Gastrocnemius medialis (tissue), 4 donors: Measurements from ENCODE around the gene LMX1A. TPM values are rescaled to one million over a fixed set of nuclear protein-coding genes. Genes with fewer than 3 reads are reported as not detected.

Experiments
- ATAC-seq, 2 donors: fragments of 150-250 bp; one replicate each; pipeline ENCODE4 v1.9.1; 2016
- DNase-seq, 2 donors: peaks; one replicate each; pipeline ENCODE4 v3.0.0-alpha.2; 2019
- H3K27ac ChIP-seq, 4 donors: fragments of 200-600 bp; sonication (generic); 1 replicate in 1 of 4; 2 replicates in 3 of 4; pipeline ENCODE4 v1.5.1; 2016 to 2018; ENCODE audit warnings: mild to moderate bottlenecking in 2 of 4, moderate library complexity in 1 of 4
- H3K27me3 ChIP-seq, 3 donors: fragments of 200-600 bp; sonication (generic) in 2 of 3; 1 replicate in 1 of 3; 2 replicates in 2 of 3; pipeline versions ENCODE4 v1.5.1 to v1.6.0; 2016 to 2019; ENCODE audit warnings: mild to moderate bottlenecking in 1 of 3, moderate library complexity in 1 of 3
- H3K36me3 ChIP-seq, 2 donors: fragments of 200-600 bp; sonication (generic) in 1 of 2; one replicate each; pipeline ENCODE4 v1.5.1; 2017 to 2018
- H3K4me1 ChIP-seq, 2 donors: fragments of 200-600 bp; sonication (generic) in 1 of 2; one replicate each; pipeline ENCODE4 v1.5.1; 2016 to 2017; ENCODE audit warnings: mild to moderate bottlenecking in 2 of 2
- H3K4me3 ChIP-seq, 4 donors: fragments of 200-600 bp; sonication (generic) in 3 of 4; 1 replicate in 1 of 4; 2 replicates in 3 of 4; pipeline ENCODE4 v1.5.1; 2016 to 2019; ENCODE audit warnings: mild to moderate bottlenecking in 2 of 4
- H3K9me3 ChIP-seq, 3 donors: fragments of 200-600 bp; sonication (generic) in 2 of 3; 1 replicate in 1 of 3; 2 replicates in 2 of 3; pipeline ENCODE4 v1.5.1; 2016 to 2019
- CTCF ChIP-seq, 5 experiments: fragments of 450-650 bp in 3 of 5; fragments of 200-600 bp in 2 of 5; sonication (generic) in 2 of 5; IDR thresholded peaks in 4 of 5; conservative IDR thresholded peaks in 1 of 5; 1 replicate in 4 of 5; 2 replicates in 1 of 5; pipeline ENCODE4 v1.5.1; 2016 to 2019; ENCODE audit warnings: antibody characterized with exemption in 5 of 5, mild to moderate bottlenecking in 3 of 5, moderate library complexity in 3 of 5
- POLR2A ChIP-seq, 2 donors: fragments of 450-650 bp; IDR thresholded peaks; one replicate each; pipeline ENCODE4 v1.6.1; 2017; ENCODE audit warnings: antibody characterized with exemption in 2 of 2, mild to moderate bottlenecking in 2 of 2, moderate library complexity in 2 of 2
- in situ Hi-C, 4 donors: fragments of 200-750 bp; cut with MboI; loops; one replicate each; pipeline versions ENCODE4 v1.15.0 to v1.8.0; 2017; ENCODE audit warnings: low sequenced_read_pairs in 4 of 4
- intact Hi-C: fragments of 100-400 bp; cut with DNase I; formaldehyde crosslinking; loops from one replicate; pipeline ENCODE4 v1.15.1; 2023; ENCODE audit warnings: low total_unique reads
- total RNA-seq, 4 donors: library from RNA; depleted of rRNA; stranded (reverse); fragments of >200 nt; gene quantifications; one replicate each; pipeline versions ENCODE4 v1.1.0 to v1.2.3, GENCODE V29; 2016

Gene LMX1A
- total RNA-seq, 4 donors from 2014 or later = 0.20 TPM; not detected in 3

- H3K27me3 ChIP-seq = peaks cover 56 to 69% (median 61%) of the 10 kb centered on the region in 3 donors
- H3K4me1 ChIP-seq = peaks cover 0 to 14% of the 10 kb centered on the region in 2 donors
- intact Hi-C loops (no loop called here), in situ Hi-C loops (no loop called here)
- TF ChIP-seq POLR2A (IDR thresholded peaks at IDR 0.05) = no peak
- TF ChIP-seq CTCF (IDR thresholded peaks at IDR 0.05 in 4 of 5, conservative IDR thresholded peaks at IDR 0.05 in 1 of 5) = no peak
- H3K4me3 ChIP-seq = no peak overlapping the region
- H3K9me3 ChIP-seq = no peaks in the 10 kb centered on the region
- H3K36me3 ChIP-seq = no peaks in the 10 kb centered on the region
- no peak overlapping the region for H3K27ac ChIP-seq
- DNase-seq (no peak), ATAC-seq (no peak)
Measured at GRCh38 chr1:165354739-165355138, 1.8 kb downstream of the LMX1A start.

GRCh38 chr1:165353731-165354671 is 2.5 kb downstream of the LMX1A start:
- in situ Hi-C loops = no loop called here
- Histone ChIP-seq H3K27me3 (peaks cover 64 to 77% (median 67%) of the 10 kb centered on the region in 3 donors), H3K27ac (no peak overlapping the region), H3K36me3 (no peaks in the 10 kb centered on the region), H3K4me1 (peaks cover 0 to 14% of the 10 kb centered on the region in 2 donors), H3K4me3 (no peak overlapping the region), H3K9me3 (no peaks in the 10 kb centered on the region)
- intact Hi-C loops = no loop called here
- TF ChIP-seq CTCF (IDR thresholded peaks at IDR 0.05 in 4 of 5, conservative IDR thresholded peaks at IDR 0.05 in 1 of 5) = no peak
- no peak for TF ChIP-seq POLR2A (IDR thresholded peaks at IDR 0.05)
- DNase-seq (no peak), ATAC-seq (no peak)

- intact Hi-C loops (no loop called here), in situ Hi-C loops (no loop called here)
- peaks cover 67 to 82% (median 71%) of the 10 kb centered on the region in 3 donors for H3K27me3 ChIP-seq
- ATAC-seq (no peak), DNase-seq (no peak)
- H3K36me3 ChIP-seq = no peaks in the 10 kb centered on the region
- no peaks in the 10 kb centered on the region for H3K9me3 ChIP-seq
- H3K4me3 ChIP-seq = peak overlapping the region in 1 of 4 donors; percentile 12
- TF ChIP-seq CTCF (IDR thresholded peaks at IDR 0.05 in 4 of 5, conservative IDR thresholded peaks at IDR 0.05 in 1 of 5) = no peak
- no peak for TF ChIP-seq POLR2A (IDR thresholded peaks at IDR 0.05)
- peaks cover 0 to 14% of the 10 kb centered on the region in 2 donors for H3K4me1 ChIP-seq
- H3K27ac ChIP-seq = no peak overlapping the region
Measured at GRCh38 chr1:165352442-165353293, 3.8 kb downstream of the LMX1A start.

GRCh38 chr1:165351863-165352441 is 4.6 kb downstream of the LMX1A start:
- in situ Hi-C loops (no loop called here), intact Hi-C loops (no loop called here)
- H3K27ac ChIP-seq = no peak overlapping the region
- ATAC-seq (no peak), DNase-seq (no peak)
- H3K4me3 ChIP-seq = peak overlapping the region in 1 of 4 donors; percentile 12
- H3K27me3 ChIP-seq = peaks cover 67 to 78% (median 74%) of the 10 kb centered on the region in 3 donors
- TF ChIP-seq CTCF (IDR thresholded peaks at IDR 0.05 in 4 of 5, conservative IDR thresholded peaks at IDR 0.05 in 1 of 5) = no peak
- TF ChIP-seq POLR2A (IDR thresholded peaks at IDR 0.05) = no peak
- H3K4me1 ChIP-seq = peaks cover 0 to 14% of the 10 kb centered on the region in 2 donors
- H3K36me3 ChIP-seq = no peaks in the 10 kb centered on the region
- H3K9me3 ChIP-seq = no peaks in the 10 kb centered on the region
